Mesenchymal stem cell (in vitro differentiated cells and primary cell): ENCODE measurements around the gene MEGF11.

Experiments
- DNase-seq: peaks from one replicate; pipeline ENCODE4 v3.0.0-alpha.2; 2013
- H2AFZ ChIP-seq: one replicate; pipeline ENCODE4 v1.6.1; 2013; ENCODE audit warnings: low read depth, mild to moderate bottlenecking, control low read depth, inconsistent platforms, low read length, moderate library complexity
- H2AK5ac ChIP-seq: 2 replicates; pipeline ENCODE4 v1.6.1; 2013; ENCODE audit warnings: low read length, moderate library complexity, mild to moderate bottlenecking, inconsistent platforms; ENCODE audit not compliant: severe bottlenecking
- H2BK120ac ChIP-seq: one replicate; pipeline ENCODE4 v1.6.1; 2013; ENCODE audit warnings: low read depth, mild to moderate bottlenecking, inconsistent platforms, low read length, moderate library complexity
- H2BK12ac ChIP-seq, 2 experiments: one replicate each; pipeline ENCODE4 v1.6.1; 2013; ENCODE audit warnings: inconsistent platforms in 2 of 2, low read length in 2 of 2, mild to moderate bottlenecking in 2 of 2, moderate library complexity in 2 of 2, control low read depth in 1 of 2
- H2BK15ac ChIP-seq: one replicate; pipeline ENCODE4 v1.6.1; 2013; ENCODE audit warnings: mild to moderate bottlenecking, low read depth, inconsistent platforms; ENCODE audit not compliant: poor library complexity, severe bottlenecking
- H2BK5ac ChIP-seq: 2 replicates; pipeline ENCODE4 v1.6.1; 2013; ENCODE audit warnings: low read depth, mild to moderate bottlenecking, low read length, control low read depth, inconsistent platforms; ENCODE audit not compliant: poor library complexity, severe bottlenecking
- H3K14ac ChIP-seq, 2 experiments: one replicate each; pipeline ENCODE4 v1.6.1; 2013; ENCODE audit warnings: inconsistent platforms in 2 of 2, low read length in 2 of 2, control low read depth in 1 of 2, mild to moderate bottlenecking in 1 of 2, moderate library complexity in 1 of 2
- H3K18ac ChIP-seq, 2 experiments: one replicate each; pipeline ENCODE4 v1.6.1; 2013; ENCODE audit warnings: inconsistent platforms in 2 of 2, low read length in 2 of 2, control low read depth in 1 of 2, low read depth in 1 of 2, mild to moderate bottlenecking in 1 of 2
- H3K23ac ChIP-seq, 2 experiments: one replicate each; pipeline ENCODE4 v1.6.1; 2013; ENCODE audit warnings: inconsistent platforms in 2 of 2, low read length in 2 of 2, mild to moderate bottlenecking in 2 of 2, moderate library complexity in 2 of 2, control low read depth in 1 of 2
- H3K27ac ChIP-seq: 2 replicates; pipeline ENCODE4 v1.5.1; 2013; ENCODE audit warnings: mild to moderate bottlenecking, moderate library complexity, low read length, control low read depth, inconsistent platforms; ENCODE audit not compliant: poor library complexity, severe bottlenecking
- H3K27me3 ChIP-seq, 2 experiments: 2 replicates each; pipeline versions ENCODE4 v1.6.1 to v1.7.0; 2013; ENCODE audit warnings: low read length in 2 of 2, mild to moderate bottlenecking in 2 of 2, moderate library complexity in 2 of 2, control low read depth in 1 of 2, inconsistent platforms in 1 of 2; ENCODE audit not compliant: control insufficient read depth in 1 of 2, insufficient read depth in 1 of 2
- H3K36me3 ChIP-seq, 2 experiments: 2 replicates each; pipeline versions ENCODE4 v1.6.1 to v1.7.0; 2013; ENCODE audit warnings: low read length in 2 of 2, control low read depth in 1 of 2, inconsistent platforms in 1 of 2, low read depth in 1 of 2, mild to moderate bottlenecking in 1 of 2; ENCODE audit not compliant: insufficient read depth in 2 of 2, control insufficient read depth in 1 of 2
- H3K4ac ChIP-seq, 2 experiments: one replicate each; pipeline ENCODE4 v1.6.1; 2013; ENCODE audit warnings: inconsistent platforms in 2 of 2, low read length in 2 of 2, mild to moderate bottlenecking in 2 of 2, moderate library complexity in 2 of 2, control low read depth in 1 of 2, low read depth in 1 of 2
- H3K4me1 ChIP-seq: 2 replicates; pipeline ENCODE4 v1.6.1; 2013; ENCODE audit warnings: low read depth, low read length, control low read depth; ENCODE audit not compliant: control insufficient read depth, insufficient read depth
- H3K4me2 ChIP-seq: 2 replicates; pipeline ENCODE4 v1.6.1; 2013; ENCODE audit warnings: low read length, mild to moderate bottlenecking, inconsistent platforms; ENCODE audit not compliant: poor library complexity, severe bottlenecking
- H3K4me3 ChIP-seq, 2 experiments: 2 replicates each; pipeline versions ENCODE4 v1.5.1 to v1.7.0; 2013; ENCODE audit warnings: low read length in 2 of 2, mild to moderate bottlenecking in 2 of 2, control low read depth in 1 of 2, low read depth in 1 of 2; ENCODE audit not compliant: insufficient read depth in 1 of 2
- H3K79me1 ChIP-seq: replicated peaks from 2 replicates; pipeline ENCODE4 v1.6.1; 2013; ENCODE audit warnings: mild to moderate bottlenecking, control low read depth, low read length, inconsistent platforms; ENCODE audit not compliant: poor library complexity, severe bottlenecking
- H3K9ac ChIP-seq: 2 replicates; pipeline ENCODE4 v1.7.0; 2013; ENCODE audit warnings: mild to moderate bottlenecking, low read length, moderate library complexity
- H3K9me3 ChIP-seq: 2 replicates; pipeline ENCODE4 v1.7.0; 2013; ENCODE audit warnings: mild to moderate bottlenecking, low read length; ENCODE audit not compliant: control insufficient read depth
- H4K8ac ChIP-seq: one replicate; pipeline ENCODE4 v1.6.1; 2013; ENCODE audit warnings: inconsistent platforms, mild to moderate bottlenecking, low read length, moderate library complexity
- H4K91ac ChIP-seq: one replicate; pipeline ENCODE4 v1.6.1; 2013; ENCODE audit warnings: mild to moderate bottlenecking, low read length, inconsistent platforms
- WGBS: methylation state at CpG from one replicate; pipeline ENCODE4 v1.1.7; 2013; ENCODE audit warnings: mixed read lengths; 5-methylcytosine and 5-hydroxymethylcytosine counted together

Gene MEGF11

DNA sequence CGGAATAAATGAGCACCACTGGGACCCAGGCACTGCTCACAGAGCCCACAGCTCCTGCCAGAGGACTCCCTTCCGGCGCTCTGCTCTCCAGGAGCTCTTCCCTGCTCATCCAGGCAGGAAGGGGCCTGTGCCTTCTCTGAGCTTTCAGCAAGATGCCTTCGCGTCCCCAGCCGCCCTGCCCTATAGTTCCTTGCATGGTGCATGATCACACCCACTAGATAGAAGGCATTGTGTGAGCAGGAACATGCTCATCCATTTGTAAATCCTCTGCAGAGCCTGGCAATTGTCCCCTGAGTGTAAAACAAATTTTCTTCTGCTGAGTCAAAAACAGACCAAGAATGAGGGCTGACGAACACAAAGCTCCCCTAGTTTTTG lies 181.6 kb downstream of the MEGF11 start:
- Histone ChIP-seq H4K8ac (no peak overlapping the region), H3K27me3 (peaks cover 16 to 32% of the 10 kb centered on the region in 2 experiments), H2BK5ac (no peak overlapping the region), H3K4me2 (no peak overlapping the region), H3K14ac (no peak overlapping the region), H3K36me3 (no peaks in the 10 kb centered on the region), H4K91ac (no peak overlapping the region), H3K9me3 (no peaks in the 10 kb centered on the region), H3K4me3 (no peak overlapping the region), H3K9ac (no peak overlapping the region), H3K4me1 (peaks cover 5% of the 10 kb centered on the region), H3K27ac (no peak overlapping the region), H3K23ac (no peak overlapping the region), H3K18ac (no peak overlapping the region), H2BK15ac (no peak overlapping the region), H2BK12ac (no peak overlapping the region), H3K79me1 (no peaks in the 10 kb centered on the region), H3K4ac (no peak overlapping the region), H2AFZ (no peak overlapping the region), H2BK120ac (no peak overlapping the region), H2AK5ac (no peak overlapping the region)
- DNase-seq, result no peak
- WGBS, result 81% methylated on average over 7 of the region's 7 CpGs

- Histone ChIP-seq H4K8ac (no peak overlapping the region), H2AK5ac (no peak overlapping the region), H3K4me2 (no peak overlapping the region), H3K23ac (no peak overlapping the region), H2BK12ac (no peak overlapping the region), H3K36me3 (no peaks in the 10 kb centered on the region), H3K9ac (no peak overlapping the region), H3K9me3 (no peaks in the 10 kb centered on the region), H3K27ac (no peak overlapping the region), H2BK15ac (no peak overlapping the region), H3K27me3 (peaks cover 21 to 32% of the 10 kb centered on the region in 2 experiments), H2BK120ac (no peak overlapping the region), H3K4ac (no peak overlapping the region), H3K79me1 (no peaks in the 10 kb centered on the region), H2BK5ac (no peak overlapping the region), H3K18ac (no peak overlapping the region), H3K4me3 (no peak overlapping the region), H2AFZ (no peak overlapping the region), H3K14ac (no peak overlapping the region), H3K4me1 (peaks cover 5% of the 10 kb centered on the region), H4K91ac (no peak overlapping the region)
- 86% methylated on average over 14 of the region's 14 CpGs for WGBS
- no peak for DNase-seq
Observed at GRCh38 chr15:66071160-66071920, 182.2 kb downstream of the MEGF11 start.

DNA sequence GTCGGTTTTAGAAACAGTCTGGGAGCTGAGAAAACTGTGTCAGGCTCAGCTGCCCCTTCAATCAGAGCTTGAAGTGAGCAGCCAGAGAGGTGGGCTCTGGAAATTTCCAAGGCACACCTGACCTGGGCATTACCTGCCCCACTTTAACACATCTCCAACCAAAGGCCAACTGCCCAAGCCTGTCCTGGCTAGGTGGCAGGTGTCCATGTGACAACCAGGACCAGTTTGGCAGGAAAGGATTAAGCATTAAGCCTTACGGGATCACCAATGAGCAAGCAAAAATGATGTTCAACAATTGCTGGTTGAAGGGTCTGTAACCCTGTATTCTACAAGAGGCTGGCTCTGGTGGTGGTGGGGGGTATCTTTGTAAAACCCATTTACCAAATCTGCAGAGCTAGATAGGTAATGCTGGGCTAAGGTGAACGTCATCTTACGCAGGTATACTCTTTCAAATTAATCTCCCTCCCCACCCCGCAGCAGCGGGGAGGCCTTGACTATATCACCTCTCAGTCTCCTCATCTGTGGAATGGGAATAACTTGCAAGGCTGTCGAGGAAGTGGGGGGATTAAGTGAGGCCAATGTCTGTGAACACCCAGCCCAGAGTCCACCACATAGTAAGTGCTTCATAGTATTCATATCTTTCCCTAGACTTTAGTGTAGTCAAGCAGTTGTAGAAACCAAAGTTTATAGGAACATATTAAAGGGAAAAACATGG lies 183.2 kb downstream of the MEGF11 start:
- H3K9me3 ChIP-seq, result no peaks in the 10 kb centered on the region
- no peak overlapping the region for H3K4me2 ChIP-seq
- no peak overlapping the region for H2AK5ac ChIP-seq
- H4K91ac ChIP-seq, result no peak overlapping the region
- H3K23ac ChIP-seq, result no peak overlapping the region
- H3K27ac ChIP-seq, result no peak overlapping the region
- H3K4me3 ChIP-seq, result no peak overlapping the region
- 91% methylated on average over 4 of the region's 7 CpGs for WGBS
- no peak overlapping the region for H2BK12ac ChIP-seq
- no peak overlapping the region for H2BK15ac ChIP-seq
- H3K14ac ChIP-seq, result no peak overlapping the region
- no peak overlapping the region for H3K4ac ChIP-seq
- H2BK120ac ChIP-seq, result no peak overlapping the region
- peaks cover 5% of the 10 kb centered on the region for H3K4me1 ChIP-seq
- H2AFZ ChIP-seq, result no peak overlapping the region
- no peak overlapping the region for H4K8ac ChIP-seq
- no peak overlapping the region for H2BK5ac ChIP-seq
- no peak for DNase-seq
- no peaks in the 10 kb centered on the region for H3K79me1 ChIP-seq
- H3K18ac ChIP-seq, result no peak overlapping the region
- H3K36me3 ChIP-seq, result no peaks in the 10 kb centered on the region
- peaks cover 28 to 33% of the 10 kb centered on the region in 2 experiments for H3K27me3 ChIP-seq
- H3K9ac ChIP-seq, result no peak overlapping the region

- H3K14ac ChIP-seq, result no peak overlapping the region
Observed at GRCh38 chr15:66069751-66070150, 183.8 kb downstream of the MEGF11 start.

More at GRCh38 chr15:66069751-66070150, 183.8 kb downstream of the MEGF11 start:
- WGBS, result 70% methylated on average over 2 of the region's 2 CpGs
- H3K27ac ChIP-seq, result no peak overlapping the region
- no peak overlapping the region for H3K18ac ChIP-seq
- no peak overlapping the region for H3K4me2 ChIP-seq
- H4K8ac ChIP-seq, result no peak overlapping the region
- H2BK120ac ChIP-seq, result no peak overlapping the region
- peaks cover 5% of the 10 kb centered on the region for H3K4me1 ChIP-seq
- peaks cover 30 to 39% of the 10 kb centered on the region in 2 experiments for H3K27me3 ChIP-seq
- no peak overlapping the region for H2BK15ac ChIP-seq
- no peak overlapping the region for H3K9ac ChIP-seq
- DNase-seq, result no peak
- no peaks in the 10 kb centered on the region for H3K79me1 ChIP-seq
- H3K36me3 ChIP-seq, result no peaks in the 10 kb centered on the region
- H4K91ac ChIP-seq, result no peak overlapping the region
- H2BK12ac ChIP-seq, result no peak overlapping the region
- H2AK5ac ChIP-seq, result no peak overlapping the region
- H3K4me3 ChIP-seq, result no peak overlapping the region
- no peak overlapping the region for H3K23ac ChIP-seq
- no peak overlapping the region for H2BK5ac ChIP-seq
- no peak overlapping the region for H2AFZ ChIP-seq
- H3K4ac ChIP-seq, result no peak overlapping the region
- no peaks in the 10 kb centered on the region for H3K9me3 ChIP-seq
